Sigmoid colon (tissue), 7 donors: Measurements from ENCODE around the gene PTK7. TPM values are rescaled to one million over a fixed set of nuclear protein-coding genes. Genes with fewer than 3 reads are reported as not detected.
A peak's percentile ranks its signal among the peaks of the same experiment; 100 is the strongest.

Experiments used
- DNase-seq: peaks from one replicate; pipeline ENCODE4 v3.0.0-alpha.2; 2019
- H3K27ac ChIP-seq, 4 donors: fragments of 200-600 bp; sonication (generic); one replicate each; pipeline ENCODE4 v1.5.1; 2016 to 2019; ENCODE audit warnings: mild to moderate bottlenecking in 1 of 4
- H3K27me3 ChIP-seq, 3 donors: fragments of 200-600 bp; sonication (generic); one replicate each; pipeline ENCODE4 v1.5.1; 2019; ENCODE audit warnings: mild to moderate bottlenecking in 1 of 3
- H3K36me3 ChIP-seq, 4 donors: fragments of 200-600 bp; sonication (generic); one replicate each; pipeline ENCODE4 v1.5.1; 2016 to 2019
- H3K4me1 ChIP-seq, 4 donors: fragments of 200-600 bp; sonication (generic); one replicate each; pipeline ENCODE4 v1.5.1; 2017 to 2019
- H3K4me3 ChIP-seq, 4 donors: fragments of 200-600 bp; sonication (generic); one replicate each; pipeline ENCODE4 v1.5.1; 2017 to 2019; ENCODE audit warnings: mild to moderate bottlenecking in 2 of 4, moderate library complexity in 1 of 4
- H3K9me3 ChIP-seq, 4 donors: fragments of 200-600 bp in 3 of 4; sonication (generic) in 3 of 4; one replicate each; pipeline versions ENCODE4 v1.5.1 to v1.6.1; 2013 to 2019
- EP300 ChIP-seq, 4 donors: sonication (generic); formaldehyde crosslinking; IDR thresholded peaks; one replicate each; pipeline ENCODE4 v1.6.1; 2017; ENCODE audit warnings: antibody characterized with exemption in 4 of 4
- POLR2A ChIP-seq, 2 donors: fragments of 450-650 bp; IDR thresholded peaks; one replicate each; pipeline ENCODE4 v1.6.1; 2016; ENCODE audit warnings: antibody characterized with exemption in 2 of 2, mild to moderate bottlenecking in 2 of 2, moderate library complexity in 2 of 2
- POLR2AphosphoS5 ChIP-seq, 4 donors: sonication (generic); formaldehyde crosslinking; IDR thresholded peaks; one replicate each; pipeline ENCODE4 v1.6.1; 2017; ENCODE audit warnings: antibody characterized with exemption in 4 of 4
- WGBS, 2 donors: extraction: QIAGEN DNeasy Blood & Tissue Kit; methylation state at CpG; one replicate each; pipeline ENCODE4 v1.1.7; 2013; 5-methylcytosine and 5-hydroxymethylcytosine counted together
- intact Hi-C: fragments of 100-400 bp; cut with DNase I; formaldehyde crosslinking; loops from one replicate; pipeline ENCODE4 v1.15.1; 2023
- polyA plus RNA-seq, 3 donors: library from polyadenylated mRNA; stranded (reverse); fragments of 200-250 nt; gene quantifications; one replicate each; pipeline ENCODE4 v1.2.3, GENCODE V29; 2013
- total RNA-seq, 4 donors: library from RNA; depleted of rRNA; stranded (reverse); fragments of >200 nt; gene quantifications; one replicate each; pipeline ENCODE4 v1.1.0, GENCODE V29; 2016
- TF ChIP-seq, protein P1 (sequence below), 4 experiments: fragments of 450-650 bp in 3 of 4; fragments of 200-600 bp in 1 of 4; IDR thresholded peaks; one replicate each; pipeline ENCODE4 v1.5.1; 2016 to 2019; ENCODE audit warnings: antibody characterized with exemption in 4 of 4, mild to moderate bottlenecking in 3 of 4, moderate library complexity in 2 of 4
- donor health status: healthy with polysubstance abuse.
- donor health status: Bipolar disorder and iron deficiency.
- donor health status: healthy.

PTK7 gene
- total and polyA plus RNA-seq, 7 donors = 1.2 to 15.6 (median 6.1) TPM

DNA sequence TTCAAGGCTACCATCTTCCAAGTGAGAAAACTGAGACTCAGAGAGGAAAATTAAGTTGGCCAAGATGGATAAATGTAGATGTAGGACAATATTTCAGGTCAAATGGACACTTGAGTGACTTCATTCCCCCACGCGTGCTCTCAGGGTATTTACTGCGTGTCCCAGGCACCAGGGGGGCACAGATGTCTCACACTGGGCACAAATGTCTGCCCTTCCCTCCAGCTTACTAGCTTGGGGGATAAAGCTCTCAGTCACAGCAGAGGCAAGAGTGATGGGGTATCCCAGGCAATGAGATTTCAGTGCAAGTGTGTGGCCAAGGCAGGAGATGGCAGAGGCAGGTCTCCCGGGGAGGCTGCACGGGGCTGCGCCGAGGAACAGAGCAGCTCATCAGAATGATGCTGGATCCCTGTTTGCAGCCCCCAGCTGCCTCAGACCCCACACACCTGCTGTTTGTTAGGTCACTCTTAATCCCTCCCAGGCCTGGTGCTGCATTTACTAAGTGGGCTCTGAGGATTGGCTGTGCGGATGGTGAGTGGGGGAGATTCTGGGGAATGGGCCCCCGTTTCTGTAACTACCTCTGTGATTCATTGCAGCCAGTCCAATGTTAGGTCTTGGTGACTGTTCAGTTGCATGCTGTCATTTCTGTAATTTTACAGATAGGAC, 44.1 kb downstream of the PTK7 start:
- TF ChIP-seq EP300 (IDR thresholded peaks at IDR 0.05) = no peak
- no peak for TF ChIP-seq POLR2AphosphoS5 (IDR thresholded peaks at IDR 0.05)
- TF ChIP-seq, protein P1, sequence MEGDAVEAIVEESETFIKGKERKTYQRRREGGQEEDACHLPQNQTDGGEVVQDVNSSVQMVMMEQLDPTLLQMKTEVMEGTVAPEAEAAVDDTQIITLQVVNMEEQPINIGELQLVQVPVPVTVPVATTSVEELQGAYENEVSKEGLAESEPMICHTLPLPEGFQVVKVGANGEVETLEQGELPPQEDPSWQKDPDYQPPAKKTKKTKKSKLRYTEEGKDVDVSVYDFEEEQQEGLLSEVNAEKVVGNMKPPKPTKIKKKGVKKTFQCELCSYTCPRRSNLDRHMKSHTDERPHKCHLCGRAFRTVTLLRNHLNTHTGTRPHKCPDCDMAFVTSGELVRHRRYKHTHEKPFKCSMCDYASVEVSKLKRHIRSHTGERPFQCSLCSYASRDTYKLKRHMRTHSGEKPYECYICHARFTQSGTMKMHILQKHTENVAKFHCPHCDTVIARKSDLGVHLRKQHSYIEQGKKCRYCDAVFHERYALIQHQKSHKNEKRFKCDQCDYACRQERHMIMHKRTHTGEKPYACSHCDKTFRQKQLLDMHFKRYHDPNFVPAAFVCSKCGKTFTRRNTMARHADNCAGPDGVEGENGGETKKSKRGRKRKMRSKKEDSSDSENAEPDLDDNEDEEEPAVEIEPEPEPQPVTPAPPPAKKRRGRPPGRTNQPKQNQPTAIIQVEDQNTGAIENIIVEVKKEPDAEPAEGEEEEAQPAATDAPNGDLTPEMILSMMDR (IDR thresholded peaks at IDR 0.05) = no peak
- no peak for TF ChIP-seq POLR2A (IDR thresholded peaks at IDR 0.05)
- no peaks in the 10 kb centered on the region for H3K9me3 ChIP-seq
- peaks cover 0 to 12% (median 6%) of the 10 kb centered on the region in 4 donors for H3K4me1 ChIP-seq
- DNase-seq = no peak
- H3K4me3 ChIP-seq = no peak overlapping the region
- H3K36me3 ChIP-seq = no peaks in the 10 kb centered on the region
- H3K27ac ChIP-seq = peak overlapping the region in 1 of 4 donors; percentile 59
- peaks cover 0 to 17% (median 0%) of the 10 kb centered on the region in 3 donors for H3K27me3 ChIP-seq
- intact Hi-C loops = no loop called here
- 92 to 94% methylated on average over 9 of the region's 9 CpGs for WGBS, 2 donors

DNA sequence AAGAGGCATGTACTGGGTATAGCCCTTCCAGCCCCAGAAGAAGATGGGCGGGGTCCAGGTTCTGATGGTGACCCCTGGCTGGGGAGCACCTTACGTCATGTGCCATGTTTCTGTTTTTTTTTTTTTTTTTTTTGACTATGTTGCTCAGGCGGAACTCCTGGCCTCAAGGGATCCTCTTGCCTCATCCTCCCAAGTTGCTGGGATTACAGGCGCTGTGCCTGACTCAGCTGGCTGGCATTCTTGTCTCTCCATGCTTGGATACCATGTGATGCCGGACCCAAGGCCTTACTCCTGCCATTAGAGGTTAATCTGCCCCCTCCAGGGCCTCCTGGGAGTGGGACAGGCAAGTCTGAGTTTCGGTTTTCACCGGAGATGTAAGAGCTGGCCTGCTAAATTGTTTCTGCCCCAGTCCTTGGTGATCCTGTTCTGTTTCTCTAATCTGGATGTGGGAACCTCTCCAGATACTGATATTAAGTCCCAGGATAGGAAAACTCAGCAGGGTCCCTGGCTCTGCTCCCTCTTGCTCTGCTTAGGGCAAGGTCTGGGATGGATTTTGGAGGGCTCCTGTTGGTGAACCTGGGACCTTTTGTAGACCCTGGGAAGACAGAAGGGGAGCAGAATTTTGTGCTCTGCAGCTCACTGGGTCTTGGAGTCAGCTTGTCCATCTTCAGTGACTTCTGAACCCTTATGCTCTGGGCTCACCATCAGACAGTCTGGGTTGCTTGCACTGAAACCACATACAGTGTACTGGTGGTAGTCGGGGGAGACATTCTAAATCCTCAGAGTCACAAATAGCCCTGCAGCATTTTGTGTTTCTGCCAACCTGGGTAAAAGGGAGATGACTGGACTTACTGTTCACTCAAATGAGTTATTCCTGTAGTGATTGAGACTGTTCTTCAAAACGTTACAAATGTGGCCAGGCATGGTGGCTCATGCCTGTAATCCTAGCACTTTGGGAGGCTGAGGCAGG, 45.1 kb downstream of the PTK7 start:
- peak; percentile 87 for DNase-seq
- peaks cover 0 to 17% (median 0%) of the 10 kb centered on the region in 3 donors for H3K27me3 ChIP-seq

DNA sequence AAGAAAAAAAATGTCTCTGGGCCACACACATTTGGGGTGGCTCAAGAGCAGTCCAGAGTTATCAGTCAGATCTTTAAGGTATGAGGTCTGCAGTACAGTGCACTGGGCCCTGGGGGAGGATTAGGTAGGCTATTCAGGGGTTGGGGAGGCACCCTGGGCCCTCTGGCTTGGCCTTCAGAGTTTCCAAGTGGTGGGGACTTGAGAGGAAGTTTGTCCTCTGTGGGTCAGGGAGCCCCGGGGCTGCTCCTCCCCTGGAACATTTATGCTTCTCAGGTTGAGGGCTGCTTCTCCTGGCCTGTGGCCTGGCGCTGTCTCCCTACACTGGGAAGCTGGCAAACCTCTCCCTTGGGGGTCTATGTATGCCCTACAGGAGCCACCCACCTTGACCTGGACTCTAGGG, 46.0 kb downstream of the PTK7 start:
- 73 to 79% methylated on average over 2 of the region's 2 CpGs for WGBS, 2 donors
- DNase-seq = no peak
- intact Hi-C loops = no loop called here
- peaks cover 0 to 12% (median 6%) of the 10 kb centered on the region in 4 donors for H3K4me1 ChIP-seq
- no peak overlapping the region for H3K27ac ChIP-seq
- TF ChIP-seq, protein P1 (IDR thresholded peaks at IDR 0.05) = no peak
- TF ChIP-seq POLR2A (IDR thresholded peaks at IDR 0.05) = no peak
- no peak for TF ChIP-seq EP300 (IDR thresholded peaks at IDR 0.05)
- no peak for TF ChIP-seq POLR2AphosphoS5 (IDR thresholded peaks at IDR 0.05)
- H3K9me3 ChIP-seq = no peaks in the 10 kb centered on the region
- H3K4me3 ChIP-seq = no peak overlapping the region
- peaks cover 0 to 14% (median 0%) of the 10 kb centered on the region in 3 donors for H3K27me3 ChIP-seq
- H3K36me3 ChIP-seq = no peaks in the 10 kb centered on the region

More for the DNA sequence above, 45.1 kb downstream of the PTK7 start:
- intact Hi-C loops = no loop called here
- H3K4me1 ChIP-seq = peaks cover 0 to 12% (median 6%) of the 10 kb centered on the region in 4 donors
- H3K4me3 ChIP-seq = no peak overlapping the region
- H3K9me3 ChIP-seq = no peaks in the 10 kb centered on the region
- TF ChIP-seq, protein P1 (IDR thresholded peaks at IDR 0.05) = no peak
- TF ChIP-seq POLR2AphosphoS5 (IDR thresholded peaks at IDR 0.05) (peak in 1 of 4 donors; percentile 45), EP300 (IDR thresholded peaks at IDR 0.05) (no peak)
- H3K36me3 ChIP-seq = no peaks in the 10 kb centered on the region
- peak overlapping the region in 3 of 4 donors; percentile 19 to 59 (median 22) for H3K27ac ChIP-seq
- WGBS, 2 donors = 72 to 84% methylated on average over 9 of the region's 9 CpGs

DNA sequence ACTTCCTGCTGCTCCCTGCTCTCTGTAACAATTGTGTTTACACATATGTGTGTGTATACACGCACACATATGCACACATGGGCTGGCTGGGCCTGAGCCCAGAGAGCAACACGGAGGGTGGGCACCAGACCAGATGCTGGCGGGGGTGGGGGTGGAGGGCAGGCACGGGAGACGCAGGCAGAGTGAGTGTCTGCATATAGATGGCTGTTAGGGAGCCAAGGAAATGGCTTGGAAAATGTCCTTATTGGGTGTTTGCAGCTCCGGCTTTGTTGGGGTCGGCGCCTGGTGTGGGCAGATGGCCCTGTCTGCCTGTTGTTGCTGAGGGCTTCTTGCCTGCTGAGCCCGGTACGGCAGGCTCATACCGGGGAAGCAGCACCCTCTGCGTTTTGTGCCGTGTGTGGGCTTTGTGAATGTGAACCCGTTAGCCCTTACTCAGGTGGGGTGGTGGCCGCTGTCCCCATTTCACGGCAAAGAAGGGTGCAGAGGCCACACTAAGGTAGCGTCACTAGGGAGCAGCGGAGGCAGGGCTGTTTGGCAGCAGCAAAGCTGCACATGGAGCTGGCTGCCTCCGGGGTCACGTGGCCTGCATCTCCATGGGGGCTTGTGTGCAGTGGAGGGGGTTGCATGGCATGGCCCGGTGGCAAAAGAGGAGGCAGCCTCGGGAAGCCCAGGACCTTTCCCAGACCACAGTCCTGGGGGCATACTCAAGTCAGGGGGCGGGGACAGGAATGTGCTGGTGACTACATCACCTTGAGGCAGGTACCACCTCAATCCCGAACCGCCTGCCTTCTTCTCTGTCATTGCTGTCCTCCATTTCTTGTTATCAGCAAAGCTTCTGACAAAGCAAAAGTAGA, 47.6 kb downstream of the PTK7 start:
- 73 to 78% methylated on average over 25 of the region's 25 CpGs for WGBS, 2 donors
- H3K4me3 ChIP-seq = no peak overlapping the region
- peaks cover 0 to 14% (median 0%) of the 10 kb centered on the region in 3 donors for H3K27me3 ChIP-seq
- H3K9me3 ChIP-seq = no peaks in the 10 kb centered on the region
- H3K4me1 ChIP-seq = peaks cover 0 to 12% (median 6%) of the 10 kb centered on the region in 4 donors
- TF ChIP-seq EP300 (IDR thresholded peaks at IDR 0.05) (no peak), POLR2AphosphoS5 (IDR thresholded peaks at IDR 0.05) (no peak), POLR2A (IDR thresholded peaks at IDR 0.05) (no peak)
- TF ChIP-seq, protein P1 (IDR thresholded peaks at IDR 0.05) = no peak
- H3K36me3 ChIP-seq = no peaks in the 10 kb centered on the region
- DNase-seq = no peak
- intact Hi-C loops = no loop called here
- H3K27ac ChIP-seq = no peak overlapping the region
